Fibroblast of lung (primary cell): ENCODE data around the gene TUBD1.

Experiments used
- EZH2 ChIP-seq: IDR thresholded peaks from 2 replicates; pipeline ENCODE4 v1.5.1; 2012; ENCODE audit warnings: low read length, control low read depth, mild to moderate bottlenecking; ENCODE audit errors: missing control alignments
- TF ChIP-seq, protein P1 (sequence below), 2 donors: IDR thresholded peaks in 1 of 2; conservative IDR thresholded peaks in 1 of 2; 1 replicate in 1 of 2; 2 replicates in 1 of 2; pipeline ENCODE4 v1.5.1; 2011 to 2012; ENCODE audit warnings: low read length in 2 of 2, control low read depth in 1 of 2, inconsistent platforms in 1 of 2, low read depth in 1 of 2, mild to moderate bottlenecking in 1 of 2

DNA sequence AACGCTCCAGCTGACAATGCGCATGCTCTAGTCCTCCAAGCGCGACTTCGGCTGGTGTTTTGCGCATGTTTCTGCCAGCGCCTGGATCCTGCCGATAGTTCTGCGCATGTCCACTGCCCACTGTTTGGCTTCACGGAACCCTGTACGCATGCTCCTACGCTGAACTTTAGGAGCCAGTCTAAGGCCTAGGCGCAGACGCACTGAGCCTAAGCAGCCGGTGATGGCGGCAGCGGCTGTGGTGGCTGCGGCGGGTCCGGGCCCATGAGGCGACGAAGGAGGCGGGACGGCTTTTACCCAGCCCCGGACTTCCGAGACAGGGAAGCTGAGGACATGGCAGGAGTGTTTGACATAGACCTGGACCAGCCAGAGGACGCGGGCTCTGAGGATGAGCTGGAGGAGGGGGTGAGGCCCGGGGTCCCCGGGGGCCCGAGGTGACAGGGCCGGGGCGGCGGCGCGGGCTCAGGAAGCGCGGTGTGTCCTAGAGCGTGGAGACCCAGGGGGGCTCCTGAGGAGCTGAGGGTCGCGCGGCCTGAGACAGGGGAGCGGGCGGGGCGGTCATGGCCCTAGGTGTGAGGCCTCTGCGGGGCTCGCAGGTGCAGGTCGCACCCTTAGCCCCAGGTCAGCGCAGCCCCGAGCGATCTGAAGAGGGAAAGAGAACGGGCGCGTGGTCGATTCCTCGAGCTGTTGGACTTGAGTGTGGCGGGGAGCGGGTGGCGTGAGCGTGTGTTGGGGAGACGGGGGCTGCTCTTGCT is at the start of gene TUBD1, which contains the start of gene RPS6KB1:
- TF ChIP-seq, protein P1, sequence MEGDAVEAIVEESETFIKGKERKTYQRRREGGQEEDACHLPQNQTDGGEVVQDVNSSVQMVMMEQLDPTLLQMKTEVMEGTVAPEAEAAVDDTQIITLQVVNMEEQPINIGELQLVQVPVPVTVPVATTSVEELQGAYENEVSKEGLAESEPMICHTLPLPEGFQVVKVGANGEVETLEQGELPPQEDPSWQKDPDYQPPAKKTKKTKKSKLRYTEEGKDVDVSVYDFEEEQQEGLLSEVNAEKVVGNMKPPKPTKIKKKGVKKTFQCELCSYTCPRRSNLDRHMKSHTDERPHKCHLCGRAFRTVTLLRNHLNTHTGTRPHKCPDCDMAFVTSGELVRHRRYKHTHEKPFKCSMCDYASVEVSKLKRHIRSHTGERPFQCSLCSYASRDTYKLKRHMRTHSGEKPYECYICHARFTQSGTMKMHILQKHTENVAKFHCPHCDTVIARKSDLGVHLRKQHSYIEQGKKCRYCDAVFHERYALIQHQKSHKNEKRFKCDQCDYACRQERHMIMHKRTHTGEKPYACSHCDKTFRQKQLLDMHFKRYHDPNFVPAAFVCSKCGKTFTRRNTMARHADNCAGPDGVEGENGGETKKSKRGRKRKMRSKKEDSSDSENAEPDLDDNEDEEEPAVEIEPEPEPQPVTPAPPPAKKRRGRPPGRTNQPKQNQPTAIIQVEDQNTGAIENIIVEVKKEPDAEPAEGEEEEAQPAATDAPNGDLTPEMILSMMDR (conservative IDR thresholded peaks at IDR 0.05 in 1 of 2, IDR thresholded peaks at IDR 0.05 in 1 of 2; ENCODE audit: low read depth in 1 of 2, low read length in 2 of 2): no peak
- TF ChIP-seq EZH2: no peak
